Measurements from ENCODE around the gene FOXJ3. TPM values are rescaled to one million over a fixed set of nuclear protein-coding genes. Genes with fewer than 3 reads are reported as not detected.

The FOXJ3 gene
- total and polyA plus RNA-seq, 2 donors (not counting 1 experiment from before 2014, with no cell fraction given) = 15.4 to 76.4 TPM

DNA sequence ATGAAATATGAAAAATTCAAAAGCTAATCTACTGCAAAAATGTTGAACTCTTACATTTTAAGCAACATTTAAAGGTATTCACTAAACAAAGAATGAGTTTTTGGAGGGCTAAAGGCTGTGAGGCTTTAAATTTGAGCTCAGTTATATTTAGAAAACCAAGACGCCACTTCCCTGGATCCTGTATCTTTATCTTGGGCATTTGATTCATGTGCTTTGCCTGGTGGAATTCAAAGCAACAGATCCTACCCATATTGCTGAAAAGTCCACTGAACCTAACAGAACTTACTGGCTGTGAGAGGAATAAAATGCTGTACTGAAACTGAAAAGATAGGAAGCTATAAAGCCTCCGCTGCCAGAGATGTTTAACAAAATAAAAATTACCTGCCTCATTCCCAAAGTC is 14.3 kb downstream of the FOXJ3 start:
- Histone ChIP-seq H3K4me3 (ENCODE audit: control extremely low read depth in 1 of 5, extremely low read depth in 1 of 5, insufficient read depth in 1 of 5, low read depth in 2 of 5, low read length in 4 of 5) (no peak overlapping the region), H3K4me1 (ENCODE audit: control insufficient read depth in 2 of 2, insufficient read depth in 2 of 2, low read length in 2 of 2) (peaks cover 14 to 18% of the 10 kb centered on the region in 2 donors), H3K27me3 (replicated peaks in 1 of 4; ENCODE audit: control extremely low read depth in 1 of 4, control insufficient read depth in 3 of 4, insufficient read depth in 4 of 4, low read length in 3 of 4) (no peaks in the 10 kb centered on the region), H3K9ac (ENCODE audit: low read length) (no peak overlapping the region), H3K4me2 (replicated peaks; ENCODE audit: low read depth, low read length, poor library complexity, severe bottlenecking) (peak overlapping the region; percentile 2), H2AFZ (ENCODE audit: insufficient read depth, low read depth, low read length, poor library complexity, severe bottlenecking) (no peak overlapping the region), H4K20me1 (ENCODE audit: control insufficient read depth, insufficient read depth, low read length, poor library complexity, severe bottlenecking) (peaks cover 53% of the 10 kb centered on the region), H3K9me3 (ENCODE audit: control extremely low read depth in 1 of 3, control insufficient read depth in 2 of 3, insufficient read depth in 1 of 3, low read length in 2 of 3) (no peaks in the 10 kb centered on the region), H3K27ac (ENCODE audit: low read length in 2 of 2) (peak overlapping the region in 1 of 2 donors; percentile 33), H3K79me2 (ENCODE audit: control insufficient read depth, insufficient read depth, low read length) (peaks cover 92% of the 10 kb centered on the region), H3K36me3 (replicated peaks in 1 of 2; ENCODE audit: control extremely low read depth in 1 of 2, control insufficient read depth in 1 of 2, extremely low read depth in 1 of 2, insufficient read depth in 2 of 2, low read length in 1 of 2) (no peaks in the 10 kb centered on the region)
- Mint-ChIP-seq H3K9me3 (ENCODE audit: insufficient read depth) (no peaks in the 10 kb centered on the region), H3K4me1 (peaks cover 71% of the 10 kb centered on the region), H3K4me3 (no peak overlapping the region), H3K27me3 (no peaks in the 10 kb centered on the region), H3K27ac (no peak overlapping the region)
- DNase-seq = no peak
- CTCF ChIA-PET = interaction anchor here (1.5 kb wide), 1 partner anchor 24 kb away, joined by 3 read pairs; no protein-coding TSS in a partner anchor
- WGBS (ENCODE audit: insufficient coverage) = no CpG with 5 or more reads among the region's 2 CpGs
- no peak for ATAC-seq (ENCODE audit: low read depth)
- POLR2A ChIA-PET = no interaction called here
- TF ChIP-seq, protein P1, sequence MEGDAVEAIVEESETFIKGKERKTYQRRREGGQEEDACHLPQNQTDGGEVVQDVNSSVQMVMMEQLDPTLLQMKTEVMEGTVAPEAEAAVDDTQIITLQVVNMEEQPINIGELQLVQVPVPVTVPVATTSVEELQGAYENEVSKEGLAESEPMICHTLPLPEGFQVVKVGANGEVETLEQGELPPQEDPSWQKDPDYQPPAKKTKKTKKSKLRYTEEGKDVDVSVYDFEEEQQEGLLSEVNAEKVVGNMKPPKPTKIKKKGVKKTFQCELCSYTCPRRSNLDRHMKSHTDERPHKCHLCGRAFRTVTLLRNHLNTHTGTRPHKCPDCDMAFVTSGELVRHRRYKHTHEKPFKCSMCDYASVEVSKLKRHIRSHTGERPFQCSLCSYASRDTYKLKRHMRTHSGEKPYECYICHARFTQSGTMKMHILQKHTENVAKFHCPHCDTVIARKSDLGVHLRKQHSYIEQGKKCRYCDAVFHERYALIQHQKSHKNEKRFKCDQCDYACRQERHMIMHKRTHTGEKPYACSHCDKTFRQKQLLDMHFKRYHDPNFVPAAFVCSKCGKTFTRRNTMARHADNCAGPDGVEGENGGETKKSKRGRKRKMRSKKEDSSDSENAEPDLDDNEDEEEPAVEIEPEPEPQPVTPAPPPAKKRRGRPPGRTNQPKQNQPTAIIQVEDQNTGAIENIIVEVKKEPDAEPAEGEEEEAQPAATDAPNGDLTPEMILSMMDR (IDR thresholded peaks at IDR 0.05) = no peak
- TF ChIP-seq EZH2 (IDR thresholded peaks at IDR 0.05; ENCODE audit: borderline replicate concordance, insufficient read depth, low read depth, low read length, poor library complexity, severe bottlenecking) = no peak
- intact Hi-C loops (cut with micrococcal nuclease) = no loop called here

DNA sequence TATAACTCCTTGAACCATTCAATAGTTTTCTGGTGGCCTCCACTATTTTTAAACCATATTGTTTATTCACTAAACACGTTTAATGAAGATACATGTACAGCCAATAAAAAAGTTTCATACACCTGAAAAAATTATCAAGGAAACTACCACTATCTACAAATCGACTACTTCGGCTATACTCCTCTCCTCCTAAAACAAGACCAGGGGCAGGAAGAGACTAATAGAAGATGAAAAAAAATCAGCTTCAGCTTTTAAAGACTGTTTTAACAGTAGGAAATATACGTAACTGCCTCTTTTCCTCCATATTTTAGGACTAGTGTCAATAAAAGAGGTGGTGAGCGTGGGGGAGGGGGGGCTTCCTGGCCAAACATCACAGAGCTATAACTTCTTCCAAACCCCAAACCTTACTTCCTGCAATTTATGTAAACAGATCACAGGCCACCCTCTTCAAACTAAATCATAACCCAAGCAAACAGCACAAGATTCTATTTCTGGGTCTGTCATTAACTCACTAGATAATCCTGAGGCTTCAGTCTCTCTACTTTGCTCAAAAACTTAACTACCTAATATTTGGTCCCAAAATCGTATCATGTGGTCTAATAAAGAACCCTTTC is 15.1 kb downstream of the FOXJ3 start:
- Histone ChIP-seq H3K27ac (ENCODE audit: low read length in 2 of 2) (peak overlapping the region in 1 of 2 donors; percentile 60), H3K79me2 (ENCODE audit: control insufficient read depth, insufficient read depth, low read length) (peaks cover 92% of the 10 kb centered on the region), H3K9ac (ENCODE audit: low read length) (peak overlapping the region; percentile 34), H4K20me1 (ENCODE audit: control insufficient read depth, insufficient read depth, low read length, poor library complexity, severe bottlenecking) (peaks cover 53% of the 10 kb centered on the region), H3K9me3 (ENCODE audit: control extremely low read depth in 1 of 3, control insufficient read depth in 2 of 3, insufficient read depth in 1 of 3, low read length in 2 of 3) (no peaks in the 10 kb centered on the region), H3K4me3 (ENCODE audit: control extremely low read depth in 1 of 5, extremely low read depth in 1 of 5, insufficient read depth in 1 of 5, low read depth in 2 of 5, low read length in 4 of 5) (no peak overlapping the region), H3K4me2 (replicated peaks; ENCODE audit: low read depth, low read length, poor library complexity, severe bottlenecking) (peak overlapping the region; percentile 45), H3K36me3 (replicated peaks in 1 of 2; ENCODE audit: control extremely low read depth in 1 of 2, control insufficient read depth in 1 of 2, extremely low read depth in 1 of 2, insufficient read depth in 2 of 2, low read length in 1 of 2) (no peaks in the 10 kb centered on the region), H2AFZ (ENCODE audit: insufficient read depth, low read depth, low read length, poor library complexity, severe bottlenecking) (no peak overlapping the region), H3K4me1 (ENCODE audit: control insufficient read depth in 2 of 2, insufficient read depth in 2 of 2, low read length in 2 of 2) (peaks cover 14 to 18% of the 10 kb centered on the region in 2 donors), H3K27me3 (replicated peaks in 1 of 4; ENCODE audit: control extremely low read depth in 1 of 4, control insufficient read depth in 3 of 4, insufficient read depth in 4 of 4, low read length in 3 of 4) (no peaks in the 10 kb centered on the region)
- intact Hi-C loops (cut with micrococcal nuclease) = no loop called here
- Mint-ChIP-seq H3K27me3 (no peaks in the 10 kb centered on the region), H3K4me3 (peak overlapping the region; percentile 35), H3K27ac (no peak overlapping the region), H3K9me3 (ENCODE audit: insufficient read depth) (no peaks in the 10 kb centered on the region), H3K4me1 (peaks cover 71% of the 10 kb centered on the region)
- DNase-seq = no peak
- no CpG with 5 or more reads among the region's 6 CpGs for WGBS (ENCODE audit: insufficient coverage)
- TF ChIP-seq, protein P1 (IDR thresholded peaks at IDR 0.05) = no peak
- TF ChIP-seq EZH2 (IDR thresholded peaks at IDR 0.05; ENCODE audit: borderline replicate concordance, insufficient read depth, low read depth, low read length, poor library complexity, severe bottlenecking) = no peak
- CTCF ChIA-PET = no interaction called here
- POLR2A ChIA-PET = no interaction called here
- no peak for ATAC-seq (ENCODE audit: low read depth)
